Left cardiac atrium (tissue), 4 donors: ENCODE data around the gene FBXL20. TPM values are rescaled to one million over a fixed set of nuclear protein-coding genes. Genes with fewer than 3 reads are reported as not detected.
"Not testable (repeated sequence)": the region's sequence is repeated elsewhere in the genome, so short reads cannot be mapped to it uniquely, and the experiment has no call there.

ENCODE experiments used
- ATAC-seq, 2 donors: fragments of 200-7000 bp; cut with Tn5 transposase; one replicate each; pipeline ENCODE4 v1.9.1; 2020; ENCODE audit warnings: mild to moderate bottlenecking in 2 of 2, moderate library complexity in 2 of 2
- DNase-seq: peaks from one replicate; pipeline ENCODE4 v3.0.0-alpha.2; 2020
- intact Hi-C, 2 donors: fragments of 100-400 bp; cut with DNase I; formaldehyde crosslinking; loops; one replicate each; pipeline versions ENCODE4 v1.14.1 to v1.15.1; 2022 to 2023
- total RNA-seq, 2 donors: library from RNA; stranded (reverse); fragmentation: NEBNext Ultra II Directional; extraction: Animal tissue kit (Norgen Biotek cat#: 25700); gene quantifications; one replicate each; pipeline ENCODE4 v1.2.1, GENCODE V29; 2021
- donor health status: DM: no; HTN: yes; CAD: no.
- donor health status: DM: no; HTN: yes; CAD: no; lungs with severe emphysema.
- donor health status: DM: yes; HTN: yes; CAD: no.
- donor health status: Dilated cardiomyopathy.

Gene FBXL20
- total RNA-seq, 2 donors from 2014 or later: 6.1 to 11.4 TPM

- no peak for ATAC-seq
- DNase-seq: no peak
- intact Hi-C loops: no loop called here
These were observed 7.7 kb downstream of the FBXL20 start for GRCh38 chr17:39393736-39394135.

- intact Hi-C loops: no loop called here
- ATAC-seq: no peak
- no peak for DNase-seq
These were observed 10.0 kb downstream of the FBXL20 start for GRCh38 chr17:39391448-39391847.

GRCh38 chr17:39385040-39385439, 16.4 kb downstream of the FBXL20 start:
- no peak for ATAC-seq
- intact Hi-C loops: no loop called here
- no peak for DNase-seq

- no peak for DNase-seq
- intact Hi-C loops: no loop called here
- ATAC-seq: no peak
These were observed 21.3 kb downstream of the FBXL20 start for GRCh38 chr17:39380144-39380543.

GRCh38 chr17:39376434-39376833, 25.0 kb downstream of the FBXL20 start:
- no peak for ATAC-seq
- intact Hi-C loops: no loop called here
- DNase-seq: no peak

GRCh38 chr17:39367805-39368204, 33.6 kb downstream of the FBXL20 start:
- ATAC-seq, intact Hi-C loops, DNase-seq: not testable (repeated sequence)

- DNase-seq: no peak
- no peak for ATAC-seq
- intact Hi-C loops: no loop called here
These were observed 35.6 kb downstream of the FBXL20 start for GRCh38 chr17:39365872-39366271.

- DNase-seq (no peak), ATAC-seq (peak; percentile 57 to 81)
- intact Hi-C loops: no loop called here
These were observed 36.2 kb downstream of the FBXL20 start for GRCh38 chr17:39365242-39365641.

GRCh38 chr17:39364236-39365025, 37.0 kb downstream of the FBXL20 start:
- ATAC-seq: peak in 1 of 2 donors; percentile 56
- intact Hi-C loops: no loop called here
- DNase-seq: no peak

- ATAC-seq: no peak
- intact Hi-C loops: no loop called here
- DNase-seq: no peak
These were observed 40.4 kb downstream of the FBXL20 start for GRCh38 chr17:39361064-39361463.

- DNase-seq: no peak
- intact Hi-C loops: no loop called here
- ATAC-seq: peak; percentile 27 to 37
These were observed 40.9 kb downstream of the FBXL20 start for GRCh38 chr17:39360537-39360936.

GRCh38 chr17:39359994-39360393, 41.4 kb downstream of the FBXL20 start:
- intact Hi-C loops: no loop called here
- ATAC-seq: no peak
- DNase-seq: no peak

GRCh38 chr17:39357986-39358385, 43.4 kb downstream of the FBXL20 start:
- DNase-seq (no peak), ATAC-seq (no peak)
- intact Hi-C loops: no loop called here

- DNase-seq (no peak), ATAC-seq (no peak)
- intact Hi-C loops: no loop called here
These were observed 43.9 kb downstream of the FBXL20 start for GRCh38 chr17:39357488-39357887.

- intact Hi-C loops: no loop called here
- ATAC-seq (no peak), DNase-seq (no peak)
These were observed 48.4 kb downstream of the FBXL20 start for GRCh38 chr17:39352986-39353385.

GRCh38 chr17:39352511-39352910, 48.9 kb downstream of the FBXL20 start:
- ATAC-seq: peak in 1 of 2 donors; percentile 25

GRCh38 chr17:39351508-39351907, 49.9 kb downstream of the FBXL20 start:
- ATAC-seq (no peak), DNase-seq (no peak)
- intact Hi-C loops: no loop called here

More at GRCh38 chr17:39352511-39352910, 48.9 kb downstream of the FBXL20 start:
- no peak for DNase-seq
- intact Hi-C loops: no loop called here

GRCh38 chr17:39349246-39349645, 52.2 kb downstream of the FBXL20 start:
- no peak for ATAC-seq
- intact Hi-C loops: no loop called here
- no peak for DNase-seq

- DNase-seq, ATAC-seq, intact Hi-C loops: not testable (repeated sequence)
These were observed 54.6 kb downstream of the FBXL20 start for GRCh38 chr17:39346863-39347262.

GRCh38 chr17:39341541-39341940, 59.9 kb downstream of the FBXL20 start:
- intact Hi-C loops: no loop called here
- DNase-seq (no peak), ATAC-seq (no peak)

GRCh38 chr17:39340731-39341130, 60.7 kb downstream of the FBXL20 start:
- intact Hi-C loops: no loop called here
- no peak for DNase-seq
- no peak for ATAC-seq
